Measurements from ENCODE around the gene KRTAP10-7.
"Not testable (repeated sequence)": the region's sequence is repeated elsewhere in the genome, so short reads cannot be mapped to it uniquely, and the experiment has no call there.

KRTAP10-7 gene

GRCh38 chr21:44571844-44572782, 28.3 kb upstream of the KRTAP10-7 start:
- no peak for DNase-seq

- DNase-seq: no peak
Measured at GRCh38 chr21:44572959-44573583, 27.3 kb upstream of the KRTAP10-7 start.

GRCh38 chr21:44573630-44574456, 26.6 kb upstream of the KRTAP10-7 start, which contains the start of gene KRTAP10-4:
Gene KRTAP10-4, plus strand, starts transcription at chr21:44573729. Its CDS starts 30 bp downstream, at chr21:44573759.
- DNase-seq: not testable (repeated sequence)

GRCh38 chr21:44574457-44575306, 25.7 kb upstream of the KRTAP10-7 start:
- DNase-seq: no peak

GRCh38 chr21:44575307-44576024, 24.9 kb upstream of the KRTAP10-7 start:
- DNase-seq: no peak

- DNase-seq: no peak
Measured at GRCh38 chr21:44576025-44576420, 24.4 kb upstream of the KRTAP10-7 start.

GRCh38 chr21:44578371-44579055, 21.9 kb upstream of the KRTAP10-7 start:
- no peak for DNase-seq

- DNase-seq: no peak
Measured at GRCh38 chr21:44579056-44579832, 21.2 kb upstream of the KRTAP10-7 start.

GRCh38 chr21:44579833-44580144, 20.6 kb upstream of the KRTAP10-7 start:
- no peak for DNase-seq

- DNase-seq: not testable (repeated sequence)
Measured at GRCh38 chr21:44580231-44580821, 20.1 kb upstream of the KRTAP10-7 start, which contains the start of gene KRTAP10-5. Gene KRTAP10-5, minus strand, starts transcription at chr21:44580604. Its CDS starts 26 bp downstream, at chr21:44580578.

GRCh38 chr21:44581158-44581557, 19.2 kb upstream of the KRTAP10-7 start:
- DNase-seq: no peak

- DNase-seq: peak; percentile 11
Measured at GRCh38 chr21:44582055-44582454, 18.3 kb upstream of the KRTAP10-7 start.

GRCh38 chr21:44583089-44583799, 17.2 kb upstream of the KRTAP10-7 start:
- no peak for DNase-seq

- DNase-seq: no peak
Measured at GRCh38 chr21:44583800-44584147, 16.6 kb upstream of the KRTAP10-7 start.

- no peak for DNase-seq
Measured at GRCh38 chr21:44585892-44586291, 14.5 kb upstream of the KRTAP10-7 start.

- no peak for DNase-seq
Measured at GRCh38 chr21:44589094-44589493, 11.3 kb upstream of the KRTAP10-7 start.

GRCh38 chr21:44589586-44590305, 10.7 kb upstream of the KRTAP10-7 start:
- no peak for DNase-seq

GRCh38 chr21:44590311-44590721, 10.1 kb upstream of the KRTAP10-7 start:
- DNase-seq: no peak

Measured in NCI-H510A treated with DMSO at 0.1 percent for 48 hours (cell line).